NCI-H1105 (cell line): ENCODE data around the gene HOXB3.

Experiments
- DNase-seq: peaks from one replicate; lab custom pipeline; 2025; lab: John Stamatoyannopoulos, UW

Gene HOXB3

DNA sequence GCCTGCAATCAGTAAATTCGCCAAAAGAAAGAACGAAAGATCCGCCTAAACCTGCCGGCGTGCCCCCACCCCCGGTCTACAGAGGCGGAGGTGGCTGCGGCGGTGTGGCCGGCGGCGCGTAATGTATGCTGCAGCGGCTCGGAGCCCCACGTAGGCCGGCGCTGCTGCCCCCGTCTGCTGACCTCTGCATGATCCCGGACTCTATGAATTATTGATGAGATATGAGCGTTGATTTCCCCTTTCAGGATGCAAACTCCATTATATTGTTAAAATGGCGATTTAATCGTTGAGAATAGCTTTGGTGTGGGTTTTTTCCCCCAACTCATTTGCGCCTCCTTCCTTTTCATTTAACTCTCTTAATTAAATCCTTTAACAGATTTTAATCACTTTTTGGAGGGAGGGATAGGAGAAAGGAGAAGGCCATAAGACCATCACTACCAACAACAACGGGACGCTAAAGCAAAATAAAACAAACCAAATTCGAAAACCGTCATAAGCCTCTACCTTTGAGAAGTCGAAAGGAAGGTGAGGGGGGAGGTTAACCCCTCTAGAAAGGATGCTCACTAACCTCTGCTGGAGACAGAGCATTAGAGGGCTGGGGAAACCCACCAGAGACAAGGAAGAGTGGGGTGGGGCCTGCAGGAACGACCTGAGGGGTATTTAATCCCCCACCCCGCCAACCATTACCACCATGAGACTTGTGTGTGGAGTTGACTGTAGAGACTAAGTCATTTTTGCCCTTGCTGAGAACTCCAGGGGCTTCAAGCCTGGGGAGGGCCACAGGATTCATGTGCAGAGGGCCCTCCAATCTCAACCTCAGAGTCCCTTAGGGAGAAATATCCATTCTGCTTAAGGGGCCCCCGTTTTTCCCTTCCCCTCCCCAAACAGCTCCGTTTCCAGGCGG is 3.4 kb downstream of the HOXB3 start:
- DNase-seq: no peak

- no peak for DNase-seq
Observed at GRCh38 chr17:48584223-48584741, 5.8 kb downstream of the HOXB3 start.

GRCh38 chr17:48583708-48584222 is 6.3 kb downstream of the HOXB3 start:
- no peak for DNase-seq

- no peak for DNase-seq
Observed at GRCh38 chr17:48582750-48583069, 7.3 kb downstream of the HOXB3 start.

DNA sequence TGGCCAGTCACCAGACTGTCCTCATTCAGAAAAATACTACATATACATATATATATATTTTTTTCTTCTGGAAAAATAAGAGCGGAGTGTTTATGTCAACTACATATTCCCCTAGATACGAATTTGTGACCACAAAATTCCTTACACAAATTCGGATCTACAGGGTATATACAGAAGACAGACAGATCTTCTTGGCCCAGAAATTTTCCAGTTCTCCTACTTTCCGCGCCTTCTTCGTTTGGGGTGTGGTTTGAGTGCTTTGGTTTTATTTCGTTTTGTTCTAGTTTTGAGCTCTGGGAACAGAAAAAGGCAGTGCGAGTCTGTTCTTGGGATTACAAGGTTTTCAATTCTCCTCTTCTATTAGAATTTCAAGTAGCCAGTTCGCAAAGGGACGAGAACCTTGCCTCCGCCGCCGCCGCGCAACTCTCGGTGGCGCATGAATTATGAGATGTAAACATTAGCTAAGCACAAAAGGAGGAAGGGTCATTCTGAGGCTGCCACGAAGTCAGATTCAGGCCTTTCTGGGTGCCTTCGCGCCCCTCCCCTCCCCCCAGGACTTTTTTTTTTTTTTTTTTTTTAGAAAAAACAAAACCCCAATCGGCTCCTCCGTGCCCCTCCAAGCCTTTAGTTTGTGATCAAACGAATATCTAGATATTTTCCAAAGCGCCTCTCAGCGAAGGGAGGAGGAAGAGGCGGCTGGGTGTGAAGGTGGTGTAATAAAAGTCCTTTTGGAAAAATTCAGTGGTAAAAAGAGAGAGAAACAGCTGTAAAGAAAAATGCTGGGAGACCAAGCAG is 10.1 kb downstream of the HOXB3 start:
- DNase-seq: no peak

DNA sequence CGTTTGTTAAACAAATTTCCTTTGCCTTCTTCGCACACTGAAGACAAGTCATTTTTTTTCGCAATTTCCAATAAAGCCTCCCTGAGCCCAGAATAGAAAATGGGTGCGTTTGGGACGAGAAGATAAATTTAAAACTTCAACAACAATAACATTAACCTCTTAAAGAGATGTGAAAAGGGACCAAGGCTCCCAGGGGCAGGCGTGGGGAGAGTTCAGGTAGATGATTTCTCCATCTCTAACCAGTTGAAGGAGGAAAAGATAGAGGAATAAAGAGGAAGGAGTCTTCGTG is 10.6 kb downstream of the HOXB3 start:
- DNase-seq: no peak

- DNase-seq: no peak
Observed at GRCh38 chr17:48578616-48579470, 11.2 kb downstream of the HOXB3 start.

- peak; percentile 62 for DNase-seq
Observed at GRCh38 chr17:48577946-48578615, 12.0 kb downstream of the HOXB3 start, which contains the start of gene HOXB4. HOXB4 (minus strand) TSS chr17:48578350; CDS start chr17:48578319, 31 bp downstream.

DNA sequence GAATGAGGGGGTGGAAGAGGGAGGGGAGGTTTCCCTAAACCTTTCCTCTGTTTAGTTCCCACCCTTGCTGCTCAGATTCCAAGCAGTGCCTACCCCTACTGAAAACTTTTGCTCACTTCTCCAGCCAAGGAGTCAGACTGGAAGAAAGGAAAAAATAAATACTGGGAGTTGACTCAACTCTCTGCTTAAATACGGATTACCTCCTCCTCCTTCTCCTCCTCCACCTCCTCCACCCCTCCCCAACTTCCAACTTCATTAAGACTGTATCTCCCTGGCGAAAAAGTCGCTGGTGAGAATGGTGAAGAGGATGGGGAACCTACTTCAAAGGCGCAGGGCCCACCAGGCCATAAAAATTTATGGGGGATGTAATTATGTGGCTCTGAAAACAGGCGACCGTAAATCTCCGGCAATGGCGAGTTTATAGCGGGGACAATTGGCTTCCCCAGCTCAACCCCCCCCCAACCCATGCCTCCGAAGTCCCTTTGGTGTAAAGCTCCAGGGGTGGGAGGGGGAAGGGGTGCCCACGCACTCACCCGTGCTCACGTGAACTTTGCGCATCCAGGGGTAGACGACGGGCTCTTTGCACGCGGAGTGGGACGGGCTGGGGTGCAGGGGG is 12.6 kb downstream of the HOXB3 start:
- DNase-seq: peak; percentile 19

DNA sequence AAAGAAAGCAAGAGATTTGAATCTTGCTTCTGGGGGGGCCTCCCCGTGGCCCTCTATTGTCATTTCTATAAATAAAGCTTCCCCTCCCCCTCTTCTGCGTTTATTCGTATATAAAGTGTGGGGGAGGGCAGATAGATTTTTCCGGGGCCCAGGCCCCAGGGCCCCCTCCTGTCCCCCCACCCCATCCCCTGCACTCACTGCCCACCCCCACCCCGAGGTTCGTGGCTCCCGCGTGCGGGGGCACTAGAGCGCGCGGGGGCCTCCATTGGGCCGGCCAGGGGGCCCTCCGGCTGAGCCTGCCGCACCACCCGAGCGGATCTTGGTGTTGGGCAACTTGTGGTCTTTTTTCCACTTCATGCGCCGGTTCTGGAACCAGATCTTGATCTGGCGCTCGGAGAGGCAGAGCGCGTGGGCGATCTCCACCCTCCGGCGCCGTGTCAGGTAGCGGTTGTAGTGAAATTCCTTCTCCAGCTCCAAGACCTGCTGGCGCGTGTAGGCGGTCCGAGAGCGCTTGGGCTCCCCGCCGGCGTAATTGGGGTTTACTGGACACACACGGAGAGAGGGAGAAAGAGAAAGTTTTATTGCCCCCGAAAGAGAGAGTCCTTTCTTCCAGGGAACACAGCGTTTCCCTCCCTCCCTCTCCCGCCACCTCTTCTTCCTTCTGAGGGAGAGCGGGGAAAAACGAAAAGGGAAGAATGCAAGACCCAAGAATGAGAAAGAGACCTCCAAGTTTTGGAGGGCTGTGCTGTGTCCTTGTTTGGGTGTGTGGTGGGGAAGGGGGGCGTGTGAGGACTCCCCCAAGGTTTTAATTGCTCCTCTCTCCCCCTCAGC is 13.3 kb downstream of the HOXB3 start:
- no peak for DNase-seq

DNA sequence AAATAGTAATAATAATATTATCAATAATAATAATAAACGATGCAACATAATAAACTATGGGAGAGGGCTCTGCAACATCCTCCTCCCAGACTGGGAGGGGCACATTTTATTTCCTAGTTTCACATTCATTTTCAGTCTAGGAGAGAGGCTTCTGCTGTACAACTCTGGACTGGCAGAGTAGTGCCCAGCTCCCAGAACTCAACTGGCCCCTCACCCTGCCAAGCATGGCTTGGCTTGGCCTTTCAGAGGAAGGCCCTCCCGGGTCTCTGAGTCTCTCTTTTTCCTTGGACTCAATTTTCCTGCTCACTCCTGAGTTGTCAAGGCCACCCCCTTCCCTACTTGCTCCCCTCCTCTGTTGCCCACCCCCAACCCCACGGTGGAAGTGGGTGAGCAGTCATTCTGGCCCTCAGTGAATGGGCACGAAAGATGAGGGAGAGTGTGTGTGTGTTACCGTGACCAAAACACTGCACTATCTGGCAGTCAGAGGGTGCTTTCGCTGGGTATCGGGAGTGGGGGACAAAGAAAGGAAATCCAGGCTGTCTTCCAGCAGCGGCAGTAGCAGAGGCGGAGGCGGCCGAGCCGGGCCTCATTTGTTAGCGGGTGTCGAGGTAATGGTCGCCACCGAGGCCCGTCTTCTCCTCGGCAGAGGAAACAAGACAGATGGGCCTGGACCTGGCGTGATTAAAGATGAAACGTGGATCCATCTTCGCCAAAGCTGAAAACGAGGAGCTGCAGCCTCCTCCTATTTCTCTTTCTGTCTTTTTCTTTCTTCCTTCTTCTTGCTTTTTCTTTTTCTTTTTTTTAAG is 14.2 kb downstream of the HOXB3 start:
- no peak for DNase-seq

GRCh38 chr17:48575066-48575582 is 14.9 kb downstream of the HOXB3 start:
- DNase-seq: no peak

DNA sequence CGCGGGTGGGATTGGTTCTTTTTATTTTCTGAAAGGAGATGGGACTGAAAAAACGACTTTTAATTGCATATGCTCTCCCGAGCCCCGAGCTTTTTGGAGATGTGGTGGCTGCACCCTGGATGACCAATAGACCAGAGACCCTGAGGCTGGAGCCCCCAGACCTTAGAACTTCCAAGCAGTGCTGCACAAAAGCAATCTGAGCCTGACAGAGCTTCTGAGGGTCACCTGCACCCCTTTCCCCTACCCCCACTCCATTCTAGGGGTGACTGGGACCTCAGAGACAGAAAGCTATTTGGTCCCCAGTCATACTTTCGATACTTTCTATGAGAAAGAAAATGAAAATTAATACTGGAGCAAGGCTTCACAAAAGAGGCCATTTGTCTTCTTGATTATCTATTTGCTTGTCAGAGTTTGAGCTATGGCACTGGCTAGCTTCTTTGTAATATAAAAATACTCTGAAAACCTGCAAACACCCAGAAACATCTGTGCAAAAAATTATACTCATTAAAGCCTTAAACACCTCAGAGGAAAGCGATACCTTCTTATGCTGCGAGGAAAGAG is 15.5 kb downstream of the HOXB3 start:
- DNase-seq: no peak

DNA sequence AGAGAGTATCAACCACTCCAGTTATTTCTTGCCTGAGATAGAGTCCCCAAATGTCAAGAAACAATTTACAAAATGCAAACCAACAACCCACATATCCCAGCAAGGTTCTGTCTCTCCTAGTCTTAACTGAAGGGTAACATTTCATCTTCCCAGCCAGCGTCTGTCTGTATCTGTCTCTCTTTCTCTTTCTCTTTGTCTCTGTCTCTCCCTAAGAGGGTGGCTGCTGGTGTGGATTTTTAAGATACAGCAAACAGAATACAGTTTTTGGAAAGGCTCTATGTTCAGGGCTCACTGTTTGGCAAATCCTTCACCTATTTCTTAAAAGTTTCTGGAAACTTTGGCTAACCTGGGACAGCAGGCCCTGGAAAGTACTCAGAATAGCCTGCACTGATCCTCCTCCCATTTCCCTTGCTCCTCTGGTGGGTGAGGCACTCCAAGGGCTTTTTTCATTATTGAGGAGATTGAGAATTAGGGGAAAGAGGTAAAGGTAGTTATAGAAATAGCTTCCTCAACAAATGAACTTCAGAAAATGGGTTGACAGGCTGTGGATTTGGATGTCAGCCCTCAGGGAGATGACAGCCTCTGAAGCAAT is 18.1 kb downstream of the HOXB3 start:
- no peak for DNase-seq

DNA sequence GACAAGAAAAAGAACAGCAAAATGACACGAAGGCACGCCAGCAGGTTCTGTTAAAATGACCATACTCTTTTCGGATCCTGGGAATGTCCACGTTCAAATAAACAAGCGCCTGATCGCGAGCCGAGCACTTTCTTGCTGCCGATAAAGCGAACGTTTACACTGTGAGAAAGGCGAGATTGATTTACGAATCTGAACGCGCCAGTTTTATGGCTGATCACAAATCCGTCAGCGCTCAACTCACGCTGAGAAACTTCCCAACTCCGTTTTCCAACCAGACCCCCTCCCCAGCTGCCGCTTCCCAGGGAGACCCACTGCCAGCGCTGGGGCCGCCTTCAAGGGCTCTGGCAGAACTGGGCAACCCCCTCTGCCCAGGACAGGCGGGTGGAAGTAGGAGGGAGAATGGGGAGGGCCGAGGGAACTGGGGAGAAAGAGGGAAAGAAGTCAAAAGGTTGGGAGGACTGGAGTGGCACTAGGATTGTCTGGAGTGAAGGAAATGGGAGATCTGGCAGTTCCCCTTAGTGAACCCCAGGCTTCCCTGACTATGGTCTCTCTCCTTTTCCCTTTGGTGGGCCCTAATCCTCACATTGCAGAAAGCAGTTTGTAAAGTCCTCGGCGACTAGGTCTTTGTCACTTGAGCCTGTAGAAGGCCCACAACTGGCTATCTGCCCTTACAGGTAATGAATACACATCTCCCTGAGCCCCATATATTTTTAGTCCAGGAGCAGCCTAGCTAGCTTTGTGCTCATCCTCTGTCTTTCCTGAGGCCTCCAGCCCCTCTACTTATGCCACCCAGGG is 18.8 kb downstream of the HOXB3 start:
- no peak for DNase-seq

GRCh38 chr17:48570325-48571023 is 19.6 kb downstream of the HOXB3 start:
- DNase-seq: no peak
